ENCODE data around the gene ADD1. TPM values are rescaled to one million over a fixed set of nuclear protein-coding genes. Genes with fewer than 3 reads are reported as not detected.

The ADD1 gene
- total and polyA plus RNA-seq, 4 donors = 62.2 to 142 (median 83.4) TPM

DNA sequence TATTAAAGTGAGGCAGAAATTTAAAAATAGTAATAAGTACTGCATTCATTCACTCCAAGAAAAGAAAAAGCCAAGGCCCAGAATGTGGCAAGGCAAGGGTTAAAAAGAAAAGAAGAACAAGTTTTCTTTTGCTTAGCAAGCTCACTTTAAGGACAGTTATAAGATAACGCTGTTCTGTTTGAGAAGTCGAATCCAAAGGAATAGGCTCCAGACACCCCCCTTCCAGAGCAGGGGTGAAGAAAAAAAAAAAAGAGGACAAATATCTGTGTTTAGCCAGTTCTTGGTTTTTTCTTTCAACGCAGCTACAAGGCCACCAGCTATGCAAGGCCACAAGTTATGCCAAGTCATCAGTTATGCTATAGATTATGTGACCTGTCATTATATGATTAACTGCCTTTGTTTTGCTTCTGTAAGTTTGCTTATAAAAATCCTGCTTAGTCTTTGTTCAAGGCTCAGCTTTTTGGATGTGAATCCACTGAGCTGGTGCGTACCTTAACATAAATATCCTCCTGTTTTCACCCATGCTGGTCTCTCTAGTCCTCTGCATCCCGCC lies 121.1 kb downstream of the ADD1 start:
- no peak for DNase-seq (ENCODE audit: low spot score)
- Histone ChIP-seq H3K9me3 (ENCODE audit: control insufficient read depth in 4 of 4, low read length in 3 of 4) (no peaks in the 10 kb centered on the region), H3K27me3 (ENCODE audit: control insufficient read depth in 4 of 4, insufficient read depth in 4 of 4, low read length in 3 of 4) (no peaks in the 10 kb centered on the region), H3K4me1 (ENCODE audit: control insufficient read depth in 4 of 4, insufficient read depth in 4 of 4, low read length in 3 of 4) (peaks cover 6 to 24% (median 15%) of the 10 kb centered on the region in 4 donors), H3K27ac (ENCODE audit: low read depth in 1 of 2, low read length in 2 of 2) (no peak overlapping the region), H3K4me3 (ENCODE audit: low read depth in 1 of 3, low read length in 3 of 3) (no peak overlapping the region), H3K9ac (ENCODE audit: low read depth in 1 of 2, low read length in 2 of 2) (no peak overlapping the region), H3K36me3 (ENCODE audit: control insufficient read depth in 4 of 4, insufficient read depth in 3 of 4, low read depth in 1 of 4, low read length in 3 of 4) (no peaks in the 10 kb centered on the region)
- TF ChIP-seq HNF4A (conservative IDR thresholded peaks at IDR 0.05) (no peak), TAF1 (conservative IDR thresholded peaks at IDR 0.05) (no peak), EGR1 (IDR thresholded peaks at IDR 0.05; ENCODE audit: low read depth in 2 of 2) (no peak), FOXA2 (IDR thresholded peaks at IDR 0.05) (no peak), RAD21 (IDR thresholded peaks at IDR 0.05) (no peak), GABPA (IDR thresholded peaks at IDR 0.05 in 1 of 2, conservative IDR thresholded peaks at IDR 0.05 in 1 of 2) (no peak), HNF4G (IDR thresholded peaks at IDR 0.05) (no peak), RXRA (IDR thresholded peaks at IDR 0.05) (no peak), JUND (IDR thresholded peaks at IDR 0.05) (no peak), FOXA1 (IDR thresholded peaks at IDR 0.05) (no peak), NR2F2 (IDR thresholded peaks at IDR 0.05) (no peak), YY1 (IDR thresholded peaks at IDR 0.05) (no peak), SP1 (IDR thresholded peaks at IDR 0.05) (no peak)
- TF ChIP-seq, protein P1, sequence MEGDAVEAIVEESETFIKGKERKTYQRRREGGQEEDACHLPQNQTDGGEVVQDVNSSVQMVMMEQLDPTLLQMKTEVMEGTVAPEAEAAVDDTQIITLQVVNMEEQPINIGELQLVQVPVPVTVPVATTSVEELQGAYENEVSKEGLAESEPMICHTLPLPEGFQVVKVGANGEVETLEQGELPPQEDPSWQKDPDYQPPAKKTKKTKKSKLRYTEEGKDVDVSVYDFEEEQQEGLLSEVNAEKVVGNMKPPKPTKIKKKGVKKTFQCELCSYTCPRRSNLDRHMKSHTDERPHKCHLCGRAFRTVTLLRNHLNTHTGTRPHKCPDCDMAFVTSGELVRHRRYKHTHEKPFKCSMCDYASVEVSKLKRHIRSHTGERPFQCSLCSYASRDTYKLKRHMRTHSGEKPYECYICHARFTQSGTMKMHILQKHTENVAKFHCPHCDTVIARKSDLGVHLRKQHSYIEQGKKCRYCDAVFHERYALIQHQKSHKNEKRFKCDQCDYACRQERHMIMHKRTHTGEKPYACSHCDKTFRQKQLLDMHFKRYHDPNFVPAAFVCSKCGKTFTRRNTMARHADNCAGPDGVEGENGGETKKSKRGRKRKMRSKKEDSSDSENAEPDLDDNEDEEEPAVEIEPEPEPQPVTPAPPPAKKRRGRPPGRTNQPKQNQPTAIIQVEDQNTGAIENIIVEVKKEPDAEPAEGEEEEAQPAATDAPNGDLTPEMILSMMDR (IDR thresholded peaks at IDR 0.05; ENCODE audit: low read depth, low read length, missing input control) = no peak
- TF ChIP-seq, protein P2, sequence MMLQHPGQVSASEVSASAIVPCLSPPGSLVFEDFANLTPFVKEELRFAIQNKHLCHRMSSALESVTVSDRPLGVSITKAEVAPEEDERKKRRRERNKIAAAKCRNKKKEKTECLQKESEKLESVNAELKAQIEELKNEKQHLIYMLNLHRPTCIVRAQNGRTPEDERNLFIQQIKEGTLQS (IDR thresholded peaks at IDR 0.05) = no peak
- TF ChIP-seq, protein P3, sequence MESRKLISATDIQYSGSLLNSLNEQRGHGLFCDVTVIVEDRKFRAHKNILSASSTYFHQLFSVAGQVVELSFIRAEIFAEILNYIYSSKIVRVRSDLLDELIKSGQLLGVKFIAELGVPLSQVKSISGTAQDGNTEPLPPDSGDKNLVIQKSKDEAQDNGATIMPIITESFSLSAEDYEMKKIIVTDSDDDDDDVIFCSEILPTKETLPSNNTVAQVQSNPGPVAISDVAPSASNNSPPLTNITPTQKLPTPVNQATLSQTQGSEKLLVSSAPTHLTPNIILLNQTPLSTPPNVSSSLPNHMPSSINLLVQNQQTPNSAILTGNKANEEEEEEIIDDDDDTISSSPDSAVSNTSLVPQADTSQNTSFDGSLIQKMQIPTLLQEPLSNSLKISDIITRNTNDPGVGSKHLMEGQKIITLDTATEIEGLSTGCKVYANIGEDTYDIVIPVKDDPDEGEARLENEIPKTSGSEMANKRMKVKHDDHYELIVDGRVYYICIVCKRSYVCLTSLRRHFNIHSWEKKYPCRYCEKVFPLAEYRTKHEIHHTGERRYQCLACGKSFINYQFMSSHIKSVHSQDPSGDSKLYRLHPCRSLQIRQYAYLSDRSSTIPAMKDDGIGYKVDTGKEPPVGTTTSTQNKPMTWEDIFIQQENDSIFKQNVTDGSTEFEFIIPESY (IDR thresholded peaks at IDR 0.05) = no peak
- TF ChIP-seq, protein P4, sequence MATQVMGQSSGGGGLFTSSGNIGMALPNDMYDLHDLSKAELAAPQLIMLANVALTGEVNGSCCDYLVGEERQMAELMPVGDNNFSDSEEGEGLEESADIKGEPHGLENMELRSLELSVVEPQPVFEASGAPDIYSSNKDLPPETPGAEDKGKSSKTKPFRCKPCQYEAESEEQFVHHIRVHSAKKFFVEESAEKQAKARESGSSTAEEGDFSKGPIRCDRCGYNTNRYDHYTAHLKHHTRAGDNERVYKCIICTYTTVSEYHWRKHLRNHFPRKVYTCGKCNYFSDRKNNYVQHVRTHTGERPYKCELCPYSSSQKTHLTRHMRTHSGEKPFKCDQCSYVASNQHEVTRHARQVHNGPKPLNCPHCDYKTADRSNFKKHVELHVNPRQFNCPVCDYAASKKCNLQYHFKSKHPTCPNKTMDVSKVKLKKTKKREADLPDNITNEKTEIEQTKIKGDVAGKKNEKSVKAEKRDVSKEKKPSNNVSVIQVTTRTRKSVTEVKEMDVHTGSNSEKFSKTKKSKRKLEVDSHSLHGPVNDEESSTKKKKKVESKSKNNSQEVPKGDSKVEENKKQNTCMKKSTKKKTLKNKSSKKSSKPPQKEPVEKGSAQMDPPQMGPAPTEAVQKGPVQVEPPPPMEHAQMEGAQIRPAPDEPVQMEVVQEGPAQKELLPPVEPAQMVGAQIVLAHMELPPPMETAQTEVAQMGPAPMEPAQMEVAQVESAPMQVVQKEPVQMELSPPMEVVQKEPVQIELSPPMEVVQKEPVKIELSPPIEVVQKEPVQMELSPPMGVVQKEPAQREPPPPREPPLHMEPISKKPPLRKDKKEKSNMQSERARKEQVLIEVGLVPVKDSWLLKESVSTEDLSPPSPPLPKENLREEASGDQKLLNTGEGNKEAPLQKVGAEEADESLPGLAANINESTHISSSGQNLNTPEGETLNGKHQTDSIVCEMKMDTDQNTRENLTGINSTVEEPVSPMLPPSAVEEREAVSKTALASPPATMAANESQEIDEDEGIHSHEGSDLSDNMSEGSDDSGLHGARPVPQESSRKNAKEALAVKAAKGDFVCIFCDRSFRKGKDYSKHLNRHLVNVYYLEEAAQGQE (IDR thresholded peaks at IDR 0.05) = no peak
- TF ChIP-seq, protein P5, sequence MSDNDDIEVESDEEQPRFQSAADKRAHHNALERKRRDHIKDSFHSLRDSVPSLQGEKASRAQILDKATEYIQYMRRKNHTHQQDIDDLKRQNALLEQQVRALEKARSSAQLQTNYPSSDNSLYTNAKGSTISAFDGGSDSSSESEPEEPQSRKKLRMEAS (IDR thresholded peaks at IDR 0.05) = no peak
- WGBS = 79% methylated on average over 5 of the region's 5 CpGs
